H9 (cell line): ENCODE results near the gene CTAGE4. TPM values are rescaled to one million over a fixed set of nuclear protein-coding genes. Genes with fewer than 3 reads are reported as not detected.
A peak's percentile ranks its signal among the peaks of the same experiment; 100 is the strongest.
"Not testable (repeated sequence)": the region's sequence is repeated elsewhere in the genome, so short reads cannot be mapped to it uniquely, and the experiment has no call there.

ENCODE experiments used
- DNase-seq: peaks from one replicate; pipeline ENCODE4 v3.0.0-alpha.2; 2017
- H2AFZ ChIP-seq: one replicate; pipeline ENCODE4 v1.6.1; 2013; ENCODE audit warnings: mild to moderate bottlenecking, low read length, control low read depth, moderate library complexity
- H2AK5ac ChIP-seq: 2 replicates; pipeline ENCODE4 v1.6.1; 2013; ENCODE audit warnings: low read length, control low read depth, mixed read lengths; ENCODE audit not compliant: insufficient read length
- H2BK120ac ChIP-seq: one replicate; pipeline ENCODE4 v1.6.1; 2013; ENCODE audit warnings: low read depth, mild to moderate bottlenecking, low read length, control low read depth, inconsistent platforms; ENCODE audit not compliant: poor library complexity, severe bottlenecking
- H2BK12ac ChIP-seq: 2 replicates; pipeline ENCODE4 v1.6.1; 2013; ENCODE audit warnings: low read length, control low read depth, mixed read lengths, low read depth; ENCODE audit not compliant: insufficient read length
- H2BK15ac ChIP-seq: 2 replicates; pipeline ENCODE4 v1.6.1; 2013; ENCODE audit warnings: low read depth, low read length, control low read depth
- H2BK20ac ChIP-seq: one replicate; pipeline ENCODE4 v1.6.1; 2013; ENCODE audit warnings: low read depth, mild to moderate bottlenecking, low read length, control low read depth, inconsistent platforms; ENCODE audit not compliant: poor library complexity, severe bottlenecking
- H2BK5ac ChIP-seq: 2 replicates; pipeline ENCODE4 v1.6.1; 2013; ENCODE audit warnings: low read length, control low read depth, mixed read lengths; ENCODE audit not compliant: insufficient read length
- H3K14ac ChIP-seq: 2 replicates; pipeline ENCODE4 v1.6.1; 2013; ENCODE audit warnings: low read length, control low read depth; ENCODE audit not compliant: insufficient read depth
- H3K18ac ChIP-seq: 2 replicates; pipeline ENCODE4 v1.6.1; 2013; ENCODE audit warnings: low read depth, mild to moderate bottlenecking, mixed read lengths, low read length, control low read depth; ENCODE audit not compliant: insufficient read length
- H3K23ac ChIP-seq: 2 replicates; pipeline ENCODE4 v1.6.1; 2013; ENCODE audit warnings: low read length, control low read depth, mixed read lengths, low read depth; ENCODE audit not compliant: insufficient read length
- H3K23me2 ChIP-seq: 2 replicates; pipeline ENCODE4 v1.6.1; 2013; ENCODE audit warnings: low read depth, mild to moderate bottlenecking, mixed read lengths, low read length, control low read depth; ENCODE audit not compliant: insufficient read length, poor library complexity, severe bottlenecking
- H3K27ac ChIP-seq: 2 replicates; pipeline ENCODE4 v1.5.1; 2013; ENCODE audit warnings: low read length, control low read depth, mixed read lengths, low read depth; ENCODE audit not compliant: insufficient read length
- H3K27me3 ChIP-seq: 2 replicates; pipeline ENCODE4 v1.6.1; 2013; ENCODE audit warnings: low read length, control low read depth, inconsistent platforms; ENCODE audit not compliant: insufficient read depth
- H3K4ac ChIP-seq: 2 replicates; pipeline ENCODE4 v1.6.1; 2013; ENCODE audit warnings: low read depth, mild to moderate bottlenecking, control low read depth, inconsistent platforms, low read length, moderate library complexity
- H3K4me1 ChIP-seq: 2 replicates; pipeline ENCODE4 v1.6.1; 2013; ENCODE audit warnings: low read length, control low read depth, inconsistent platforms; ENCODE audit not compliant: insufficient read depth
- H3K4me2 ChIP-seq: 2 replicates; pipeline ENCODE4 v1.6.1; 2013; ENCODE audit warnings: low read length, control low read depth, mixed read lengths; ENCODE audit not compliant: insufficient read length, insufficient read depth
- H3K56ac ChIP-seq: 2 replicates; pipeline ENCODE4 v1.6.1; 2013; ENCODE audit warnings: low read depth, mild to moderate bottlenecking, mixed read lengths, low read length, control low read depth; ENCODE audit not compliant: insufficient read length
- H3K79me1 ChIP-seq: 2 replicates; pipeline ENCODE4 v1.6.1; 2013; ENCODE audit warnings: low read depth, mild to moderate bottlenecking, moderate library complexity, low read length, control low read depth, inconsistent platforms; ENCODE audit not compliant: insufficient read depth, poor library complexity, severe bottlenecking
- H3K79me2 ChIP-seq: 2 replicates; pipeline ENCODE4 v1.6.1; 2013; ENCODE audit warnings: low read length, control low read depth, inconsistent platforms; ENCODE audit not compliant: insufficient read depth
- H3K9ac ChIP-seq: 2 replicates; pipeline ENCODE4 v1.6.1; 2013; ENCODE audit warnings: low read length, control low read depth, mixed read lengths; ENCODE audit not compliant: insufficient read length; ENCODE audit errors: extremely low read depth
- H3K9me3 ChIP-seq: one replicate; pipeline ENCODE4 v1.6.1; 2013; ENCODE audit warnings: low read depth, low read length, inconsistent platforms; ENCODE audit not compliant: control insufficient read depth
- H3T11ph ChIP-seq: one replicate; pipeline ENCODE4 v1.6.1; 2013; ENCODE audit warnings: mild to moderate bottlenecking, low read length, control low read depth, inconsistent platforms
- H4K20me1 ChIP-seq: one replicate; pipeline ENCODE4 v1.6.1; 2013; ENCODE audit not compliant: control insufficient read depth, insufficient read length, insufficient read depth
- H4K5ac ChIP-seq: 2 replicates; pipeline ENCODE4 v1.6.1; 2013; ENCODE audit warnings: low read depth, mild to moderate bottlenecking, mixed read lengths, low read length, control low read depth; ENCODE audit not compliant: insufficient read length
- H4K8ac ChIP-seq: replicated peaks from 2 replicates; pipeline ENCODE4 v1.6.1; 2013; ENCODE audit warnings: low read length, control low read depth, mixed read lengths, low read depth; ENCODE audit not compliant: insufficient read length
- H4K91ac ChIP-seq: 2 replicates; pipeline ENCODE4 v1.6.1; 2013; ENCODE audit warnings: low read depth, mild to moderate bottlenecking, moderate library complexity, mixed read lengths, low read length, control low read depth; ENCODE audit not compliant: insufficient read length
- H3K27ac Mint-ChIP-seq, 3 experiments: 2 replicates in 2 of 3; 3 replicates in 1 of 3; pipeline ENCODE4 v1.8.0; 2020 to 2021; ENCODE audit warnings: mixed read lengths in 3 of 3, mild to moderate bottlenecking in 1 of 3, moderate library complexity in 1 of 3
- H3K27me3 Mint-ChIP-seq: 2 replicates; pipeline ENCODE4 v1.8.0; 2021; ENCODE audit warnings: low read depth, mild to moderate bottlenecking, moderate library complexity, mixed read lengths
- H3K36me3 Mint-ChIP-seq, 3 experiments: 2 replicates in 2 of 3; 3 replicates in 1 of 3; pipeline ENCODE4 v1.8.0; 2020 to 2021; ENCODE audit warnings: low read depth in 3 of 3, mixed read lengths in 3 of 3; ENCODE audit not compliant: insufficient read depth in 1 of 3
- H3K4me1 Mint-ChIP-seq, 2 experiments: 2 replicates each; pipeline ENCODE4 v1.8.0; 2020; ENCODE audit warnings: mixed read lengths in 2 of 2
- H3K4me3 Mint-ChIP-seq, 2 experiments: 2 replicates in 1 of 2; 3 replicates in 1 of 2; pipeline ENCODE4 v1.8.0; 2020 to 2021; ENCODE audit warnings: mild to moderate bottlenecking in 2 of 2, mixed read lengths in 2 of 2, moderate library complexity in 1 of 2
- H3K9me3 Mint-ChIP-seq, 2 experiments: 2 replicates in 1 of 2; 3 replicates in 1 of 2; pipeline ENCODE4 v1.8.0; 2020; ENCODE audit warnings: mild to moderate bottlenecking in 2 of 2, mixed read lengths in 2 of 2, moderate library complexity in 1 of 2
- CTCF ChIP-seq: fragments of 200-600 bp; sonication (generic); conservative IDR thresholded peaks from 3 replicates; pipeline ENCODE4 v1.8.0; 2021; ENCODE audit warnings: antibody characterized with exemption, mild to moderate bottlenecking
- WGBS: extraction: QIAGEN DNeasy Blood & Tissue Kit; methylation state at CpG from one replicate; pipeline ENCODE4 v1.1.7; 2013; ENCODE audit warnings: missing lambda C conversion rate, low lambda C conversion rate, mixed read lengths; ENCODE audit not compliant: insufficient read length; ENCODE audit errors: extremely low coverage; 5-methylcytosine and 5-hydroxymethylcytosine counted together
- total RNA-seq: library from RNA; stranded (reverse); gene quantifications from 2 replicates; pipeline ENCODE4 v1.2.1, GENCODE V29; 2021

CTAGE4 gene
- total RNA-seq, 1 experiment from 2014 or later, result 6.2 TPM

DNA sequence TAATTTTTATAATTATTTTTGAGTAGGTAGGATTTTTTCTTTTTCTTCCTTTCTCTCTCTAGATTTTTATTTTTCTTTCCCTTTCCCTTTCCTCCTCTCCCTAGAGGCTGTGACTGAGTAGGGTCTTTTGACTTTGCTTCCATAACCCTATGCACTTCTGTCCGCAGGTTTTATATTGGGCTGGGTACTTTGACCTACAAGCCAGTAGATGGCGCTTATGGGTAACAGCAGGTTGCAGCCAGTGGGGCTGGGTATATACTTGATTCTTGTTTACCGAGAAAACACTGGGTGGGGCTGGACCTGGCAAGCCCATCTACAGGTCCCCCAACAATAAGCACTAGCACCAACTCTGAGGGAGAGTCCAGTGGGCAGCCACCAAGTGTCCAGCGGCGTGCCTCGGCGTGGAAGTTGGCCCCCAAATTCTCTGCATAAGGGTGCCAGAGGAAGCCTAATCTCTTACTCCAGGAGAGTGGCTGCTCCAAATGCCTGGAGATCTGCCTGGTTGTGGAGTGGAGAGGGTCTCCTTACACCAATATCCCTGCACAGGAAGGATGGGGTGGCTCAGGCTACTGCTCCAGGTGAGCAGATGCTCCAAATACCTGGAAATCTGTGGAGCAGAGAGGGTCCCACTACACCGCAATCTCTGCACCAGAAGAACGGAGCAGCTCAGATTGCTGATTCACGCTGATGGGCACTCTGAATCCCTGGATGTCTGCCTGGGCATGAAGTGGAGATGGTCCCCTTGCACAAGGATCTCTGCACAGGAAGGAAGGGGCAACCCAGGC lies 4.7 kb upstream of the CTAGE4 start:
- WGBS, result no CpG with 5 or more reads among the region's 10 CpGs
- TF ChIP-seq CTCF, result peak; percentile 71
- H3K9ac ChIP-seq, H3K27me3 Mint-ChIP-seq, H4K20me1 ChIP-seq, H4K8ac ChIP-seq, H2BK12ac ChIP-seq, H3K27ac Mint-ChIP-seq, H3K27me3 ChIP-seq, H3K4me1 Mint-ChIP-seq, H4K91ac ChIP-seq, H3K14ac ChIP-seq, H2AFZ ChIP-seq, H3K4ac ChIP-seq, H3K79me2 ChIP-seq, H3K36me3 Mint-ChIP-seq, H3T11ph ChIP-seq, H2AK5ac ChIP-seq, H2BK15ac ChIP-seq, H2BK120ac ChIP-seq, H3K9me3 ChIP-seq, H3K18ac ChIP-seq, H2BK5ac ChIP-seq, H3K56ac ChIP-seq, H3K4me1 ChIP-seq, H3K27ac ChIP-seq, H3K79me1 ChIP-seq, H3K23ac ChIP-seq, H3K23me2 ChIP-seq, H3K9me3 Mint-ChIP-seq, H4K5ac ChIP-seq, H2BK20ac ChIP-seq, H3K4me2 ChIP-seq, H3K4me3 Mint-ChIP-seq: not testable (repeated sequence)
- DNase-seq, result peak; percentile 54

DNA sequence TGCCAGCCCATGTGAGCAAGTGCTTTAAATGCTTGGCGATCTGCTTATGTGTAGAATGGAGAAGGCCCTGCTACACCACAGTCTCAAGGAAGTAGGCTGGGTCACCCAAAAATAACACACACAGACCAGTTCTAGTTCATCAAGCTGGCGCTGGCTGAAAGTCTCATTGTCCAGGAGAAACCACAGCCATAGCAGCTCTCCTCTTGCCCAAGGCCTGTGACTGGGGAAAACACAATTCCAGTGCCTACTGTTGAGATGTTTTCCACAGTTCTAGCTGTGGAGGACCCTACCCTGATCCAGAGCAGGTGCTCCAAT lies 4.1 kb upstream of the CTAGE4 start:
- H3K4me2 ChIP-seq, H3K4ac ChIP-seq, H3K4me1 ChIP-seq, H2BK5ac ChIP-seq, H3K9me3 Mint-ChIP-seq, DNase-seq, H3K27me3 Mint-ChIP-seq, H2BK15ac ChIP-seq, H3K23me2 ChIP-seq, H3K18ac ChIP-seq, H3K36me3 Mint-ChIP-seq, H3T11ph ChIP-seq, H3K9ac ChIP-seq, H2BK20ac ChIP-seq, H3K79me2 ChIP-seq, H3K27ac Mint-ChIP-seq, H3K14ac ChIP-seq, H3K79me1 ChIP-seq, H3K4me3 Mint-ChIP-seq, H3K27me3 ChIP-seq, H4K91ac ChIP-seq, H4K20me1 ChIP-seq, H3K4me1 Mint-ChIP-seq, H3K23ac ChIP-seq, H4K5ac ChIP-seq, H3K56ac ChIP-seq, H3K9me3 ChIP-seq, H2AK5ac ChIP-seq, H2AFZ ChIP-seq, H4K8ac ChIP-seq, H2BK120ac ChIP-seq, H3K27ac ChIP-seq, H2BK12ac ChIP-seq: not testable (repeated sequence)
- WGBS, result no CpG with 5 or more reads among the region's 2 CpGs
